Dermis microvascular lymphatic vessel endothelial cell (primary cell): Measurements from ENCODE around the gene HSD11B1L. TPM values are rescaled to one million over a fixed set of nuclear protein-coding genes. Genes with fewer than 3 reads are reported as not detected.
"Not testable (repeated sequence)": the region's sequence is repeated elsewhere in the genome, so short reads cannot be mapped to it uniquely, and the experiment has no call there.

ENCODE experiments used
- DNase-seq, 2 donors: peaks; one replicate each; pipeline versions ENCODE4 v3.0.0 to v3.0.0-alpha.2; 2010; ENCODE audit warnings: low read depth in 2 of 2
- total RNA-seq: library from RNA; depleted of rRNA; stranded (reverse); fragments of >200 nt; gene quantifications from 2 replicates; pipeline ENCODE4 v1.2.1, GENCODE V29; 2014

The HSD11B1L gene
- total RNA-seq, 1 donor from 2014 or later, result 3.3 TPM

DNA sequence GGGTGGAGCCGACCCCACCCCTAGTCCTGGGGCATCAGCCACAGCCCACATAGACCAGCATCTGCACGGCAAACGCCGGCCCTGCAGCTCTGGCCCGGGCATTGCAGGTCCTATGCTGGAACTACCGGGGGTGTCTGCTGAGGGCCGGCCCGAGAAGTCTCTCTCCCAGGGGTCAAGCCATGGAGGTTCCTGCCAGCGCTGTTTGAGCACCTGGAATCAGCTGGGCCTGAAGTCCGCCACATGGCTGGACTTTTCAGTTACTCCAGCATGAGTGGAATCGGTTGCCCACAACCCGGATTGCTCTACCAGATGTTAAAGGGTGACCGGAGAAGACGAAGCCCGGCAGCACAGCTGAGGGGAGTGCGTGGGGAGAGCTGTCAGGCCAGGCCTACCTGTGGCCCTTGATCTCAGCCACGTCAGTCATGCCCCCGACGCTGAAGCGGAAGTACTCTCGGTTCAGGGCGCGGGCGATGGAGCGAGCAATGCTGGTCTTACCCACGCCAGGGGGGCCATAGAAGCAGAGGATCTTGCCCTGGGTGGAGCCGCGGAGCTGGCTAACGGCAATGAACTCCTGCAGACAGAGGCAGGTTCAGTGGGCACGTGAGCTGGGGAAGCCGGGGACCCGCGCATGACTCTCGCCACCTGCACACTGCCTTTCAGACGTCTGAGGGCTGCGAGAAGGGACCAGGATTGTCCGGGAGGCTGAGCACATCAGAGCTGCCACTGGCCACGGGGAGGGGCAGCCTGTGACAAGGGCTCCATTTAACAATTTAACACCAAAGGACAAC, 18.0 kb downstream of the HSD11B1L start:
- no peak for DNase-seq

DNA sequence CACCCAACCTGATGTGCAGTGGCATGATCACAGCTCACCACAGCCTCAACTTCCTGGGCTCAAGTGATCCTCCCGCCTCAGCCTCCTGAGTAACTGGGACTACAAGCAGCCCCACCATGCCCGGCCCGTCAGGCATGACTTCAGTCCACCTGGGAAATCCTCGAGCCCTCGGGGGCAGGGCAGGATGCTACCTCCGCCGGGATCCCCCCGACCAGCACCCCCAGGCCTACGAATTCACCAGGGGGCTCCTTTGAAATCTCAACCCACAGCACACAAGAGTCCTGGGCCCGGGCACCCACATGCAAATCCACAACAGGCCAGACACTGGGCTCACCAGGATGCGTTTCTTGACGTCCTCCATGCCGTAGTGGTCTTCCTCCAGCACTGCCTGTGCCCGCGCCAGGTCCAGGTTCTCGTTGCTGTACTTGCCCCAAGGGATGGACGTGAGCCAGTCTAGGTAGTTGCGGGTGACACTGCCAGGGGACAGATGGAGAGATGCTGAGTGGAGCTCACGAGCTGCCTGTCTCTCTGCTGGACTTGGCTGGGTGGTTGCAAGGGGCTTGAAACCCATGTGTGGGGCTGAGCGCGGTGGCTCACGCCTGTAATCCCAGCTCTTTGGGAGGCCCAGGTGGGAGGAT, 19.7 kb downstream of the HSD11B1L start:
- no peak for DNase-seq

DNA sequence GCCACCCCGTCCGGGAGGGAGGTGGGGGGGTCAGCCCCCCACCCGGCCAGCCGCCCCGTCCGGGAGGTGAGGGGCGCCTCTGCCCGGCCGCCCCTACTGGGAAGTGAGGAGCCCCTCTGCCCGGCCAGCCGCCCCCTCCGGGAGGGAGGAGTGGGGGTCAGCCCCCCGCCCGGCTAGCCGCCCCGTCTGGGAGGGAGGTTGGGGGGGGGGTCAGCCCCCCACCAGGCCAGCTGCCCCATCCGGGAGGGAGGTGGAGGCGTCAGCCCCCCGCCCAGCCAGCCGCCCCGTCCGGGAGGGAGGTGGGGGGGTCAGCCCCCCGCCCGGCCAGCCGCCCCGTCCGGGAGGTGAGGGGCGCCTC, 21.2 kb downstream of the HSD11B1L start:
- DNase-seq, result not testable (repeated sequence)

DNA sequence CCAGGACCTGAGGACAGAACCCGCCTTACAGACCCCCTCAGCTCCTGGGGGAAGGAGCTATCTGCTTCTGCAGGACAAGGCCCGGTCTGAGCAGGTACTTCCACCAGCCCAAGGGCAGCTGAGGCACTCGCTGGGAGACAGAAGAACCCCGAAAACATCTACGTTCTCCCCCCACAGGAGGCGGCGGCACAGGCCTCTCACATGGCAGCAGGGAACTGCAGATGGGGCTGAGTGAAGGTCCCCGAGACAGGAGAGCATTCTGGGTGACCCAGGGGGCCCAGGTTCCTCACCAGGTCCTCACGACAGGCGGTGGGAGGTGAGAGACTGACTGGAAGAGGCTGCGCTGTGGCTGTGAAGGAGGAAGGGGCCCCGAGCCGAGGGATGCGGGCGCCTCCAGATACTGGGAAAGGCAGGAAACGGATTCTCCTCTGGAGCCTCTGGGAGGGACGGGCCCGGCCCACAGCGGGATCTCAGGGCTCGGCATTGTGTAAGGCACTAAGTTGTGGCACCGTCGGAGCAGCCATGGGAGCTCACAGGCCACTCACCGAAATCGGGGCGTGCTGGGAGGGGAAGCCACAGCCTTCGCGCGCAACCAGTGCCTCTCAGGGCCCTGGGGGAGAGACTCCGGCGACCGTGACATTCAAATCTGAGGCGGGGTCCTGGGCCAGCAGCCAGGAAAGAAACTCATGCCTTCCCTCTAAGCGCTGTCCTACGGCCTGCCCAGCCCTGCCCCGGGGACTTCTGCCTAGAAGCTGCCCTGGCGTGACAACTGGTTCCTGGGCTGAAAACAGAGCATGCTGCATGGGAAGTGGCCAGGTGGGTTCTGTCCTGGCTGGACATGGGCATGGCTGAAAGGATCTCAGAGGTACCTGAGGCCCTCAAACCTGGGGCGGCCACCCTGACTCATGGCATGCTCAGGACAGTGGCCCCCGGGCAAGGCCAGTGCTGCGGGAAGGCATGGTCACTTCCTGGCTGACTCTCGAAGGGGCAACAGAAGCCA, 23.3 kb downstream of the HSD11B1L start:
- no peak for DNase-seq

DNA sequence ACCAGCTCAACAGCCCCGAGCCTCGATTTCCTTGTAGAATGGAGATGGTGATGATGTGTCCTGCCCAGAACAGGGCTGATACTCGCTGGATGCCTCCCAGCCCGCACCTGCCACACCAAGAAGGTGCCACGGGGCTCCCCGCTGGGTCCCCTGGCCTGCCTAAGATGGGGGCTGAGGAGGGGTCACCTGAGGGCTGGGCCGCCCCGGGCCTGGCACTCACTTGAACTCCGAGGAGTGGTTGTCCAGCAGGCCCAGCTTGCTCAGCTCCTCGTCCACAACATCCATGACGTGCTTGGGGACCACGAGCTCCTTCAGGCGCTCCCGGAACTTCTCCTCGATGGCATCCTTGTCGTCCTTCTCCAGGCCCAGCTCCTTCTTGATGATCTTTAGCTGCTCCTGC, 24.7 kb downstream of the HSD11B1L start:
- no peak for DNase-seq

DNA sequence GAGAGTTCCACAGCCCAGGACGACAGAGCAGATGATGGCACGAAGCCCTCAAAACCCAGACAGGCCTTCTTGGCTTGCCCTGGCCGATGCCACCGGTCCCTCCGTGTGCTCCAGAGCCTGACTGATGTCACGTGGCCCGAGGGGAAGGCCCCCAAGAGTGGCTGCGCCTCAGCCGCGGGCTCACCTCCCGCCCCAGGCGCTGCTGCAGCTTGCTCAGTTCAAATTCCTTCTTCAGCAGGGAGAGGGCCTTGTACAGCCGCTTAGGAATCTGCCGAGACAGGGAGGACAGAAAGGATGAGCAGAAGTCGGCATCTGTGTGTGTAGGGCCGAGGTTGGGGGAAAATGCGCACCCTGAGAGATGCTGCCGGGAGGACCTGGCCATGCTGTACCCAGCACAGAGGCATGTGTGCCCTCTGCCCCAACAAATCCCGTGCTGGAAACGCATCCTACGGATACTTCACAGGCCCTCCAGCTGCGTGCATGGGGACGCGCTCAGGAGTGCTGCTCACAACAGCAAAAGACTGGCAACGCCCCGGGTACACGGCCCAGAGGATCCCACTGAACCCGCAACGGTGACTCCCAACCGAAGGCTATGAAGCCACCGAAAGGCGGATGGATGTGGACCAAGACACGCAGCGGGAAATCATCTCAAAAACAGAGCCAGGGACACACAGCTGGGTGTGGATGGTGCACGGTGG, 26.2 kb downstream of the HSD11B1L start:
- DNase-seq, result no peak

DNA sequence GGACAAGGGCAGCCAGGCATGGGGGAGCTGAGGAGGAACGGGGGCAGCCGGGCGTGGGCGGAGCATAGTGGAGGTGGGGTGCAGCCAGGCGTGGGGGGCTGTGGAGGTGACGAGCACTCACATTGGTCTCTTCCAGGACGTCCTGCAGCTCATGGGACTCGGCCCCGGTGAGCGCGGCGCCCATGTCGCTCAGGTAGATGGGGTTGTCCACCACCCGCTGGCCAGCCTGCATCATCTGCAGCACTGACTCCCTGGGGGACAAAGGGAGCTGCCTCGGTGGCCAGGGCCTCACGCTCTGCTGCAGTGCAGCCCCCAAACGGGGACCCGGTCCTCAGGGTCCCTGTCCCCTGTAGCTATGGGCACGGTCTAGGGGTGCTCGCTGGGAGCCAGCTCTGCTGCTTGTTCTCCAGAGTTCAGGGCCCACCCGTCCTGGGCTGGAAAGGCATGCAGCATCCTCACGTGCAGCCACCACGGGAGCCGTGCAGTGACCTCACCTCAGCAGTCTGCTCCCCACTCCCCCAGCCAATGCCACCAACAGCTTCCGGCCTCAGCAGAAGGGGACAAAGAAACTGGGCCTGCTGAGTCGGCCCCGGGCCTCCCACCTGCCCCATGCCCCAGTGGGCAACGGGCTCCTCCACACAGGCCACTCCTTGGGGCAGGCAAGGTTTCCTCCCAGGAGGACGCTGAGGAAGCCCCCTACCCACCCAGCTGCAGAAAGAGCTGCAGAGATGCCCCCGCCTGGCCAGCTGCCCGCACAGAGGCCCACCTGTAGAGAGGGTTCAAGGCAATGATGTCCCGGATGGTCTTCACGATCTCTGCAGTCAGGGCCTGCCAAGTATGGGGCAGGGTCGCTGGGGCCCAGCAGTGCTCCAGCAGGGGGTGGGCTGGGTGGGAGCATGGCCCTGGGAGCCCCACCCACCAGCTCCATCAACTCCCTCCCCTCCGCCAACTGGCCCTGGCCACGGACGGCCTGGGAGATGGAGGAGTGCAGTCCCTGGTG, 27.0 kb downstream of the HSD11B1L start:
- DNase-seq, result no peak

DNA sequence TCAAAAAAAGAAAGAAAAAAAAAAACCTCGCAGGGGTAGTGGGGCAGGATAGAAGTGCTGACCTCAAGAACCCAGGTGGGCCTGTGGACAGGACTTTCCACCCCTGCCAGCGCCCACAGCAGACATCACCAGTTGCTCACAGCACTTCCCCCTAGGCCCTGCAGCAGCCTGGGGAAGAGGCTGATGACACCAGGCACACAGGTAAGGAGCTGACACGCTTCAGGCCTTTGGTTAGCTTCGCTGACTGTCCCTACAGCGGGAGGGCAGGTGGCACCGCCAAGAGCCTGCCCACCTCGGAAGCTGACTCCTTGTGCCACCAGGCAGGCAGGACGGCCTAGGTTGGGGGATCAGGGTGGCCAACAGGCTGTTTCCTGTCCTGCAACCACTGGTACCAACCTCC, 30.2 kb downstream of the HSD11B1L start:
- no peak for DNase-seq

DNA sequence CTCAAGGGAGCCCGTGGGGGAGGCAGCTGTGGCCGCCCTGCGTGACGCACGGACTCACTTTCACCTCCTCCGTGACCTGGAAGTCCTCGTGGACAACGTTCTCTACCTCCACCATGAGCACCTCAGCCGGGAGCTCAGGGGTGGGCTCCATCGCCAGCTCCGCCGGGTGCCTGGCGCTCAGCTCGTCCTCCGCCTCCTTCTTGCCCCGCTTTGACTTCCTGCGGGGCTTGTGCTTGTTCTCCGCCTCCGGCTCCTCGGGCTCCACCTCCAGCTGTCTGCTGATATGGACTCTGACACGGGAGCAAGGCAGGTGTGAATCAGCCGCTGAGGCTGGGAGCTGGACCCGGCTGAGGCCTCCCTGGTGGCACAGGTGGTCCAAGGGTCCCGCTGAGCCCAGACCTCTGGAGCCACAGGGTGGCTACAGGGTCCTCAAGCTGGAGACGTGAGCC, 30.9 kb downstream of the HSD11B1L start:
- no peak for DNase-seq

DNA sequence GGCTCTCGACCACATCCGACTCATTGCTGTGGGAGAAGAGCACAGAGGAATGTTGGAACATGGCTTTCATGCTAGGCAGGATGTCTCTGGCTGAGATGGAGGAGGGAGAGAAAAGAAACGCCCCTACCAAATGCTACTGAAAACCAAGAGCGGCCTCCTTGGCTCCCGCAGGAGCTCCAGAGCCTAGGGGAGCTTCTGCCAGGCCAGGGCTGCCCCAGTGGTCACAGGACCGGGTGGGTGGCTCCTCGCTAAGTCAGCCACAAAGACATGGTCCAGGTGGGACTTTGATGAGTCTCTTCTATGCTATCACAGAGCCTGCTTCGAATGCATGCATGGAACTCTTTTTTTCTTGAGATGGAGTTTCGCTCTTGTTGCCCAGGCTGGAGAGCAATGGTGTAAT, 32.4 kb downstream of the HSD11B1L start:
- no peak for DNase-seq

DNA sequence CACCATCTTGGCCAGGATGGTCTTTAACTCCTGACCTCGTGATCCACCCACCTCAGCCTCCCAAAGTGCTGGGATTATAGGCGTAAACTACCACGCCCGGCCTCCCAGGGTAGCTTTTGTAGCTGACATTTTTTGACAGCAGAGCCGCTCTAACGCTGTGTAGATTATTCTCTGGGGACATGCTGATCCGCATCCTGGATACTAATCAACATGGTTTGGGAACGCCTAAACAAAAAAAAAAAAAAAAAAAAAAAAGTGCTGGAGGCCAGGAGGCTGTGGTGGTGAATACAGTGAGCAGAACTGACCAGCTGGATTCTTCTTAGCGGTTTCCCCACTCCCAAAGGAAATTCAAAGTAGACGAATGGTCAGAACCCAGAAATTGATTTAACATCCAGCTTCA, 34.0 kb downstream of the HSD11B1L start:
- no peak for DNase-seq

DNA sequence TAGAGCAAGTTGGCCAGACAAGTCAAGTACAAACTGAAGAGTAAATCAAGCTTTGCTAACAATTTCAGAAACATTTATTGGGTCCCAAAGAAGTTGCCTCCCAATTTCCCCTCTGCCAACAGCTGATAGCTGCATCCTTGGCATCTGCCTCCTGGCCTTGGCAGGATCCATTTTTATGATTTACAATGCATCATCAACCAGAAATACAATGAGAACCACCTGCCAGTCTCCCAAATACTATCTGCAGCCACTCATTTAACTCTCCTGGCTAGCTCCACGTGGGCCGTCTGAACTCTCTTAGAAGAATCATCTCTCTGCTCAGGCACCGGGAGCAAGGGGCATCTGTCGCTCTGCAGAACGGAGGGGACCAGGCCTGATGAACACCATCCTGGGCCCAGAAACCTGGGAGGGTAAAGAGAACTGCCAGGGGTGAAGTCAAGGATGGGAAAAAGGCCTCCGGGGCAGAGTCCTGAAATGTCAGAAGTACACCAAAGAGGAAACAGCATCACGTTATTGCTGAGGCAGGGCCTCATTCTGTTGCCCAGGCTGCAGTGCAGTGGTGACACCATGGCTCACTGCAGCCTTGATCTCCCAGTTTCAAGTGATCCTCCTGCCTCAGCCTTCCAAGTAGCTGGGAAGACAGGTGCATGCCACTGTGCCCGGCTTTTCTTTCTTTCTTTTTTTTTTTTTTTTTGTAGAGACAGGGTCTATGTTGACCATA, 36.5 kb downstream of the HSD11B1L start:
- no peak for DNase-seq

DNA sequence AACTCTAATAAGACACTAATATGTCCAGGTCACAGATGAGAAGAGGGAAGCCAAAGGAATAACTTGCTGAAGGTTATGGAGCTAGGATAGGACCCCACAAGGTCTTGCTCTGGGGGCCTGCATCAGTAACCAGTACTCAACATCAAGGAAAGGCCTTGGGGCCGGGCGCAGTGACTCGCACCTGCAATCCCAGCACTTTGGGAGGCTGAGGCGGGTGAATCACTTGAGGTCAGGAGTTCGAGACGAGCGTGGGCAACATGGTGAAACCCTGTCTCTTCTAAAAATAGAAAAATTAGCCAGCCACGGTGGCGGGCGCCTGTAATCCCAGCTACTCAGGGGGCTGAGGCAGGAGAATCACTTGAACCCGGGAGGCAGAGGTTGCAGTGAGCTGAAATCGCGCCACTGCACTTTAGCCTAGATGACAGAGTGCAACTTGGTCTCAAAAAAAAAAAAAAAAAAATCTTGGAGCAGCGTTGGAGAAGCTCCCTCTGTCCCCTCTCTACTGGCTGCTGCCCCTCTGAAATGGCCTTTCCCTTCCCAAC, 37.3 kb downstream of the HSD11B1L start:
- no peak for DNase-seq

DNA sequence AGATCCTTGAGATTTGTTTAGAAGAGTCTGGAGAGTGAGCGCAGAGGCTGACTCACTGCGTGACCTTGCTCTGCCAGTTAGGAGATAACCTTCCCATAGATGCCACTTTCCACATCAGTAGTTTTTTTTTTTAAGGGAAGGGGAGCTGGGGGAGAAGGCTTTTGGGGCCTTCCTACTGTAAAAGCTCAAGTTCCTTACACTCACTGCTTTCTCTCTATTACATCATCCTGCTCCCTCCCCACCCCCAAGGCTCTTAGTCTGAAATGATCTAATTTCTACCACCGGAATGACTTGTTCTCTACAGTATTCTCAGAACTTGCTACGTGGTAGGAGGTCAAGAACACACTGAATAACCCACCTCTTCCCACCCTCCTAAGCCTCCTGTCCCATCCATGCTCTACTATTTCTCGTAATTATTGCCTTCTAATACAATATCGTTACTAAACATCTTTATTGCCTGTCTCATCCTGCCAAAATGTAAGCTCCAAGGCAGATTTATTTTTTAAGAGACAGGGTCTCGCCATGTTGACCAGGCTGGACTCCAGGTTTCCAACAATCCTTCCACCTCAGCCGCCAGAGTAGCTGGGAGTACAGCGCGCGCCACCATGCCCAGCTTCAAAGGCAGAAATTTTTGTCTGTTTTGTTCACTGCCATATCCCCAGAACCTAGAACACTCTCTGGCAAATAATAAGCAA, 37.9 kb downstream of the HSD11B1L start:
- peak in 1 of 2 donors; percentile 64 for DNase-seq

DNA sequence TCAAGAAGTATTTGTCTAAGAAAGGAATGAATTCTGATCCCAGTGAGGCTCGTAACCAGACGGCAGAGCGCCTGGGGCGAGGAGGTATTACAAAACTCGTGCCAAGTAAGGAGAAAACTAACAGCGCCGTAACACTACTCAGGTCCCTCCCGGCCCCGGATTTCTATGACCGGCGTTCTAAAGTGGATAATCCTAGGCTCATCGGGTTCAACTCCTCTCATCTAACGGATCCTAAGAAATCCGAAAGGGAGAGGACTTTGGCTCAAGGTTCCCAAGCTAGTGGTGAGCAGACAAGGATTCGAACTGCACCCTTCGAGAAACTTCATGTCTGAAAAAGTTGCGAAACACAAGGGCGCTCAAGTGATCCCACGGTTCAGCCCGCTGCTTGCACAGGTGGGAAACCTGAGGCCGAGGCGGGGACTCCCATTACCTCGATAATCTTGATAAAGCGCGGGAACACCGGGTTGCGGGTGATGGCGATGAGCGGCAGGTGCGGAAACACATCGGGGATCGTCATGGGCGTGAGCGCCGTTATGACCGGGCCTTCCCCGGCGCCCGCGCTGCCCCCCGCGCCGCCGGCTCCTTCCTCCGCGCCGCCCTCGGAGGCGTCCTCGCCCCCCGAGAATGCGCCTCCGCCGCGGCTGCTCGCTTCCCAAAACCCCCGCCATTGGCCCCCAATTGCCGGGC, 38.6 kb downstream of the HSD11B1L start:
- peak in 1 of 2 donors; percentile 26 for DNase-seq

DNA sequence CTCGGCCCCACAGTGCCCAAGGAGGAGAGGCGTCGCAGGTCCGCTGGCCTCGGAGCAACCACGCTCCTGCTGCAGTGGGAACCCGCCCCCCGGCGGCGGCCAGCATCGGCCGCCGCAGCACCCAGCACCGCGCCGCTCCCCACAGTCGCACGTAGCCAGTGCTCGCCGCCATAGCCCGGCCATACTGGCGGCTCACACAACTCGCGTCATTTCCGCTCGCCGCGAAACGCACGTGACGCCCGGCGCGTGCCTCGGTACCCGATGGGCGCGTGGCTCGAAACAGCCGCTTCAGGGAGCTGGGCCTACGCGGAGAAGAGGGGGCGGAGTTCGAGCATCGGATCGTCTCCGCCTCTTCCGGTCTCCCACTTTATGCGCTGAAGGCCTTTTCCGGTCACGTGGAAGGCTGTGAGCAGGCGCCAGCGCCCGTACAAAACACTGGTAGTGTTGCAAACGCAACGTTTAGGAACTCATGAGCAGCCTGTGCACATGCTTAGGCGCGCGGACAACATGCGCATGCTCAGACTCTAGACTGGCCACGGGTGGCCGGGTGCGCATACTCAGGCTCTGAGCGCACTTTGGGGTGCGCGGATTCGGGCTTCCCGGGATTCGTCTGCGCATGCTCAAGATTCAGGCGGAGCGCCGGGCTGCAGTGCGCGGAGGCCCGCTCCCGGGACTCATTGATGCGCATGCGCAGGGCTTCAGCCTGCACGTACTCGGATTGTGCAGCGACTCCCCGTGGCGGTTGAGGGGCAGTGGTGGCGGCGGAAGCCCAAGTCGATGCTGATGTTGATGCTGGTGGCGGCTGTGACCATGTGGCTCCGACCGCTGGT, 39.3 kb downstream of the HSD11B1L start, which contains the start of the genes CATSPERD and LONP1:
CATSPERD (plus strand) TSS at position 677 of the 830 bp plus-strand sequence; CDS start at position 778, 101 bp downstream.
LONP1 (minus strand) TSS at position 186 of the 830 bp plus-strand sequence; CDS start at position 172, 14 bp downstream.
- peak; percentile 98 to 99 for DNase-seq
